Measurements from ENCODE around the gene ATP5ME. TPM values are rescaled to one million over a fixed set of nuclear protein-coding genes. Genes with fewer than 3 reads are reported as not detected.

Gene ATP5ME
- total and polyA plus RNA-seq, 2 of the 13 experiments (the other 11 are each of a cell fraction or from before 2014, with no cell fraction given), result 305 to 753 TPM

DNA sequence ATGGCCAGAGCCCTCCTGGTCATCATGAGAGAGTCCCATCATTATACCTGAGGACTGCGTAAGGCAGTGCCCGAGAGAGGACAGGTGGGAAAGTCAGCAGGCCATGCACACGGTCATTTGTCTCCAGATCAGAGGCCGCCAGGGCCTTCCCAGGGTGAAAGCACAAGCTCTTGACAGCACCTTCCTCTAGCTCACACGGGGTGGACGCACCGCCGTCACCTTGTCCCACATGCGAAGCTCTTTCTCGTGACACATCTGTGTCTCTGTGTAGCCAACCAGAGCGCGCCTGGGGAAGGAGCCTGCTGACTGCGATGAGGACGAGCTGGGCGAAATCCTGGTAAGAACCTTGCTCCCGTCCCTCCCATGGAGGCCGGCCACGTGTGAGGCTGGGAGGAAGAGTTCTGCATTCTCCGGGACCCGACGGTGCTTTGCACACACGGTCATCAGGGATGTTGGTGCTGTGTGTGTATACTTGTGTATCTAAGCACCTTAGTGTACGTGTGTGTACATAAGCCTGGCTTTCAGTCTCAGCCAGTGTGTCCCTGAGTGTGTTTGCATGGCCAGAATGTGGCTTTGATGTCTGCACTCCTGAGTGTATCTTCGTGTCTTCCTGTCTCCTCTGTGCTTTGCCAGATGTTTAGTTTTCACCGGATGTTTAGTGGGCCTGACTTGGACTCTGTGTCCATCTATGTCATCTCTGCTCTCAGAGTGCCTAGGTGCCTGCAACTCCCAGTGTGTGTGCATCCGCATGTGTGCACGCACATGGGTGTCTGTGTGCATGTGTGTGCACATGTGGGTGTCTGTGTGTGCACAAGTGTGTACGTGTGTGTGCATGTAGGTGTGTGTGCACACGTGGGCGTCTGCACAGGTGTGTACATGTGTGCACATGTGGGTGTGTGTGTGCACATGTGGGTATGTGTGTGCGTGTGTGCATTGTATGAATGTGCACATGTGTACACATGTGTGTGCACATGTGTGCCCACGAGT, 15.1 kb downstream of the ATP5ME start (continued):
- TF ChIP-seq, protein P1, sequence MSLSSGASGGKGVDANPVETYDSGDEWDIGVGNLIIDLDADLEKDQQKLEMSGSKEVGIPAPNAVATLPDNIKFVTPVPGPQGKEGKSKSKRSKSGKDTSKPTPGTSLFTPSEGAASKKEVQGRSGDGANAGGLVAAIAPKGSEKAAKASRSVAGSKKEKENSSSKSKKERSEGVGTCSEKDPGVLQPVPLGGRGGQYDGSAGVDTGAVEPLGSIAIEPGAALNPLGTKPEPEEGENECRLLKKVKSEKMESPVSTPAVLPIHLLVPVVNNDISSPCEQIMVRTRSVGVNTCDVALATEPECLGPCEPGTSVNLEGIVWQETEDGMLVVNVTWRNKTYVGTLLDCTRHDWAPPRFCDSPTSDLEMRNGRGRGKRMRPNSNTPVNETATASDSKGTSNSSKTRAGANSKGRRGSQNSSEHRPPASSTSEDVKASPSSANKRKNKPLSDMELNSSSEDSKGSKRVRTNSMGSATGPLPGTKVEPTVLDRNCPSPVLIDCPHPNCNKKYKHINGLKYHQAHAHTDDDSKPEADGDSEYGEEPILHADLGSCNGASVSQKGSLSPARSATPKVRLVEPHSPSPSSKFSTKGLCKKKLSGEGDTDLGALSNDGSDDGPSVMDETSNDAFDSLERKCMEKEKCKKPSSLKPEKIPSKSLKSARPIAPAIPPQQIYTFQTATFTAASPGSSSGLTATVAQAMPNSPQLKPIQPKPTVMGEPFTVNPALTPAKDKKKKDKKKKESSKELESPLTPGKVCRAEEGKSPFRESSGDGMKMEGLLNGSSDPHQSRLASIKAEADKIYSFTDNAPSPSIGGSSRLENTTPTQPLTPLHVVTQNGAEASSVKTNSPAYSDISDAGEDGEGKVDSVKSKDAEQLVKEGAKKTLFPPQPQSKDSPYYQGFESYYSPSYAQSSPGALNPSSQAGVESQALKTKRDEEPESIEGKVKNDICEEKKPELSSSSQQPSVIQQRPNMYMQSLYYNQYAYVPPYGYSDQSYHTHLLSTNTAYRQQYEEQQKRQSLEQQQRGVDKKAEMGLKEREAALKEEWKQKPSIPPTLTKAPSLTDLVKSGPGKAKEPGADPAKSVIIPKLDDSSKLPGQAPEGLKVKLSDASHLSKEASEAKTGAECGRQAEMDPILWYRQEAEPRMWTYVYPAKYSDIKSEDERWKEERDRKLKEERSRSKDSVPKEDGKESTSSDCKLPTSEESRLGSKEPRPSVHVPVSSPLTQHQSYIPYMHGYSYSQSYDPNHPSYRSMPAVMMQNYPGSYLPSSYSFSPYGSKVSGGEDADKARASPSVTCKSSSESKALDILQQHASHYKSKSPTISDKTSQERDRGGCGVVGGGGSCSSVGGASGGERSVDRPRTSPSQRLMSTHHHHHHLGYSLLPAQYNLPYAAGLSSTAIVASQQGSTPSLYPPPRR (CRISPR knock-in tag; IDR thresholded peaks at IDR 0.05; ENCODE audit: borderline replicate concordance), result peak; percentile 80
- TF ChIP-seq ARHGAP35 (CRISPR knock-in tag; IDR thresholded peaks at IDR 0.05; ENCODE audit: borderline replicate concordance) (no peak), ZKSCAN8 (CRISPR knock-in tag; IDR thresholded peaks at IDR 0.05; ENCODE audit: borderline replicate concordance) (0 out of 2 replicates have a peak, but pooled peaks have one; percentile 58), ZNF75D (CRISPR knock-in tag; IDR thresholded peaks at IDR 0.05; ENCODE audit: borderline replicate concordance) (no peak), SRF (IDR thresholded peaks at IDR 0.05; ENCODE audit: low read depth, low read length) (no peak), RBM39 (IDR thresholded peaks at IDR 0.05; ENCODE audit: low read depth, low read length, poor library complexity, severe bottlenecking) (no peak), SNAPC2 (CRISPR knock-in tag; IDR thresholded peaks at IDR 0.05) (no peak), PRPF4 (IDR thresholded peaks at IDR 0.05; ENCODE audit: low read depth, low read length, poor library complexity, severe bottlenecking) (no peak), NFKBIZ (CRISPR knock-in tag; IDR thresholded peaks at IDR 0.05) (no peak), MIXL1 (CRISPR knock-in tag; IDR thresholded peaks at IDR 0.05) (peak; percentile 50; the same call in 1 of the 2 replicates), YEATS4 (CRISPR knock-in tag; IDR thresholded peaks at IDR 0.05; ENCODE audit: borderline replicate concordance) (no peak), U2AF2 (IDR thresholded peaks at IDR 0.05; ENCODE audit: low read depth, low read length) (no peak), FOXK1 (CRISPR knock-in tag; IDR thresholded peaks at IDR 0.05; ENCODE audit: borderline replicate concordance, low read depth) (no peak), ZNF264 (CRISPR knock-in tag; IDR thresholded peaks at IDR 0.05) (no peak), ZNF124 (CRISPR knock-in tag; IDR thresholded peaks at IDR 0.05) (no peak), KLF16 (CRISPR knock-in tag; IDR thresholded peaks at IDR 0.05) (no peak)
- TF ChIP-seq, protein P2, sequence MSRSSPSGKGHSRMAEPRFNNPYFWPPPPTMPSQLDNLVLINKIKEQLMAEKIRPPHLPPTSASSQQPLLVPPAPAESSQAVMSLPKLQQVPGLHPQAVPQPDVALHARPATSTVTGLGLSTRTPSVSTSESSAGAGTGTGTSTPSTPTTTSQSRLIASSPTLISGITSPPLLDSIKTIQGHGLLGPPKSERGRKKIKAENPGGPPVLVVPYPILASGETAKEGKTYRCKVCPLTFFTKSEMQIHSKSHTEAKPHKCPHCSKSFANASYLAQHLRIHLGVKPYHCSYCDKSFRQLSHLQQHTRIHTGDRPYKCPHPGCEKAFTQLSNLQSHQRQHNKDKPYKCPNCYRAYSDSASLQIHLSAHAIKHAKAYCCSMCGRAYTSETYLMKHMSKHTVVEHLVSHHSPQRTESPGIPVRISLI (CRISPR knock-in tag; IDR thresholded peaks at IDR 0.05; ENCODE audit: borderline replicate concordance), result no peak
- TF ChIP-seq, protein P3, sequence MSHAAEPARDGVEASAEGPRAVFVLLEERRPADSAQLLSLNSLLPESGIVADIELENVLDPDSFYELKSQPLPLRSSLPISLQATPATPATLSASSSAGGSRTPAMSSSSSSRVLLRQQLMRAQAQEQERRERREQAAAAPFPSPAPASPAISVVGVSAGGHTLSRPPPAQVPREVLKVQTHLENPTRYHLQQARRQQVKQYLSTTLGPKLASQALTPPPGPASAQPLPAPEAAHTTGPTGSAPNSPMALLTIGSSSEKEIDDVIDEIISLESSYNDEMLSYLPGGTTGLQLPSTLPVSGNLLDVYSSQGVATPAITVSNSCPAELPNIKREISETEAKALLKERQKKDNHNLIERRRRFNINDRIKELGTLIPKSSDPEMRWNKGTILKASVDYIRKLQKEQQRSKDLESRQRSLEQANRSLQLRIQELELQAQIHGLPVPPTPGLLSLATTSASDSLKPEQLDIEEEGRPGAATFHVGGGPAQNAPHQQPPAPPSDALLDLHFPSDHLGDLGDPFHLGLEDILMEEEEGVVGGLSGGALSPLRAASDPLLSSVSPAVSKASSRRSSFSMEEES (CRISPR knock-in tag; IDR thresholded peaks at IDR 0.05), result no peak
- TF ChIP-seq, protein P4, sequence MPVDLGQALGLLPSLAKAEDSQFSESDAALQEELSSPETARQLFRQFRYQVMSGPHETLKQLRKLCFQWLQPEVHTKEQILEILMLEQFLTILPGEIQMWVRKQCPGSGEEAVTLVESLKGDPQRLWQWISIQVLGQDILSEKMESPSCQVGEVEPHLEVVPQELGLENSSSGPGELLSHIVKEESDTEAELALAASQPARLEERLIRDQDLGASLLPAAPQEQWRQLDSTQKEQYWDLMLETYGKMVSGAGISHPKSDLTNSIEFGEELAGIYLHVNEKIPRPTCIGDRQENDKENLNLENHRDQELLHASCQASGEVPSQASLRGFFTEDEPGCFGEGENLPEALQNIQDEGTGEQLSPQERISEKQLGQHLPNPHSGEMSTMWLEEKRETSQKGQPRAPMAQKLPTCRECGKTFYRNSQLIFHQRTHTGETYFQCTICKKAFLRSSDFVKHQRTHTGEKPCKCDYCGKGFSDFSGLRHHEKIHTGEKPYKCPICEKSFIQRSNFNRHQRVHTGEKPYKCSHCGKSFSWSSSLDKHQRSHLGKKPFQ (CRISPR knock-in tag; IDR thresholded peaks at IDR 0.05; ENCODE audit: insufficient replicate concordance), result no peak

Data from HepG2 (cell line).